Lung (tissue), 12 donors: ENCODE measurements around the gene PAF1. TPM values are rescaled to one million over a fixed set of nuclear protein-coding genes. Genes with fewer than 3 reads are reported as not detected.

Experiments
- ATAC-seq: fragments of 200-7000 bp; cut with Tn5 transposase; one replicate; pipeline ENCODE4 v1.9.1; 2020; ENCODE audit warnings: moderate number of reproducible peaks; ENCODE audit not compliant: insufficient read depth, low FRiP score
- DNase-seq, 3 donors: peaks; one replicate each; pipeline ENCODE4 v3.0.0-alpha.2; 2013 to 2017
- H3K27ac ChIP-seq, 2 donors: one replicate each; pipeline ENCODE4 v1.5.1; 2013; ENCODE audit warnings: mild to moderate bottlenecking in 2 of 2, moderate library complexity in 2 of 2, control low read depth in 1 of 2, inconsistent platforms in 1 of 2, low read depth in 1 of 2, low read length in 1 of 2
- H3K27me3 ChIP-seq, 3 donors: one replicate each; pipeline ENCODE4 v1.5.1; 2013; ENCODE audit warnings: low read length in 2 of 3; ENCODE audit not compliant: control insufficient read depth in 3 of 3, insufficient read depth in 3 of 3
- H3K36me3 ChIP-seq, 4 donors: one replicate each; pipeline ENCODE4 v1.5.1; 2013; ENCODE audit warnings: low read length in 4 of 4, mild to moderate bottlenecking in 1 of 4, moderate library complexity in 1 of 4; ENCODE audit not compliant: control insufficient read depth in 4 of 4, insufficient read depth in 4 of 4
- H3K4me1 ChIP-seq, 5 donors: one replicate each; pipeline ENCODE4 v1.5.1; 2013; ENCODE audit warnings: low read length in 5 of 5, mild to moderate bottlenecking in 2 of 5, moderate library complexity in 1 of 5; ENCODE audit not compliant: control insufficient read depth in 5 of 5, insufficient read depth in 5 of 5
- H3K4me3 ChIP-seq: one replicate; pipeline ENCODE4 v1.5.1; 2013; ENCODE audit warnings: mild to moderate bottlenecking, control low read depth, moderate library complexity
- H3K9ac ChIP-seq, 2 donors: one replicate each; pipeline ENCODE4 v1.5.1; 2013; ENCODE audit warnings: low read length in 2 of 2, control low read depth in 1 of 2; ENCODE audit not compliant: insufficient read depth in 1 of 2
- H3K9me3 ChIP-seq, 4 donors: one replicate each; pipeline ENCODE4 v1.5.1; 2013; ENCODE audit warnings: low read length in 3 of 4, mild to moderate bottlenecking in 1 of 4, moderate library complexity in 1 of 4; ENCODE audit not compliant: control insufficient read depth in 4 of 4, insufficient read depth in 3 of 4
- CTCF ChIP-seq: IDR thresholded peaks from 2 replicates; pipeline ENCODE4 v1.5.1; 2012; ENCODE audit warnings: mild to moderate bottlenecking; ENCODE audit errors: control extremely low read depth, extremely low read depth
- WGBS, 2 donors: extraction: QIAGEN DNeasy Blood & Tissue Kit; methylation state at CpG; one replicate each; pipeline ENCODE4 v1.1.7; 2013; 5-methylcytosine and 5-hydroxymethylcytosine counted together
- polyA plus RNA-seq, 2 donors: library from polyadenylated mRNA; stranded (reverse); fragments of 200-250 nt; gene quantifications; one replicate each; pipeline ENCODE4 v1.2.1, GENCODE V29; 2013
- total RNA-seq, 2 donors: library from RNA; depleted of rRNA in 1 of 2; stranded (reverse); fragments of >200 nt in 1 of 2; gene quantifications; one replicate each; pipeline ENCODE4 v1.2.1, GENCODE V29; 2014 to 2021
- donor health status: control.
- donor health status: control.
- donor health status: Bipolar disorder and iron deficiency.
- donor health status: healthy.
- donor health status: DM: yes; HTN: yes; CAD: no.

PAF1 gene
- total and polyA plus RNA-seq, 4 donors = 24.8 to 41.8 (median 34.0) TPM

DNA sequence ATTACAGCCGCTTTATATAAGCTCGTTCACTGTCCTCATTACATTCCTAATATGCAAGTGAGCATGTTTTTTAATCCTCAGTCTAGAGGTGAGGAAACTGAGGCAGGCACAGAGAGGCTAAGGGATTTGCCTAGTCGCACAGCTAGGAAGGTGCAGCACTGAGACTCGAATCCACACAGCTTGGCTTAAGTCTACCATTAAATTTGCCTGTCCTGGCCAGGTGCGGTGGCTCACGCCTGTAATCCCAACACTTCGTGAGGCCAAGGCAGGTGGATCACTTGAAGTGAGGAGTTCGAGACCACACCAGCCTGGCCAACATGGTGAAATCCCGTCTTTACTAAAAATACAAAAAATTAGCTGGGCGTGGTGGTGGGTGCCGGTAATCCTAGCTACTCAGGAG, 36.8 kb upstream of the PAF1 start:
- no peak for DNase-seq
- peaks cover 0 to 13% (median 7%) of the 10 kb centered on the region in 5 donors for H3K4me1 ChIP-seq
- peaks cover 6 to 21% (median 12%) of the 10 kb centered on the region in 4 donors for H3K36me3 ChIP-seq
- H3K9ac ChIP-seq = no peak overlapping the region
- no peak for ATAC-seq
- 90 to 92% methylated on average over 11 of the region's 11 CpGs for WGBS, 2 donors
- no peaks in the 10 kb centered on the region for H3K27me3 ChIP-seq
- H3K4me3 ChIP-seq = no peak overlapping the region
- H3K9me3 ChIP-seq = no peaks in the 10 kb centered on the region
- no peak overlapping the region for H3K27ac ChIP-seq
- no peak for TF ChIP-seq CTCF

- no peak for TF ChIP-seq CTCF
- Histone ChIP-seq H3K27ac (no peak overlapping the region), H3K9ac (no peak overlapping the region), H3K36me3 (peaks cover 0 to 21% (median 12%) of the 10 kb centered on the region in 4 donors), H3K9me3 (no peaks in the 10 kb centered on the region), H3K4me3 (no peak overlapping the region), H3K4me1 (peaks cover 0 to 13% (median 7%) of the 10 kb centered on the region in 5 donors), H3K27me3 (no peaks in the 10 kb centered on the region)
- 67 to 78% methylated on average over 5 of the region's 5 CpGs for WGBS, 2 donors
- ATAC-seq = no peak
- no peak for DNase-seq
Measured at GRCh38 chr19:39426170-39426569, 35.3 kb upstream of the PAF1 start.

DNA sequence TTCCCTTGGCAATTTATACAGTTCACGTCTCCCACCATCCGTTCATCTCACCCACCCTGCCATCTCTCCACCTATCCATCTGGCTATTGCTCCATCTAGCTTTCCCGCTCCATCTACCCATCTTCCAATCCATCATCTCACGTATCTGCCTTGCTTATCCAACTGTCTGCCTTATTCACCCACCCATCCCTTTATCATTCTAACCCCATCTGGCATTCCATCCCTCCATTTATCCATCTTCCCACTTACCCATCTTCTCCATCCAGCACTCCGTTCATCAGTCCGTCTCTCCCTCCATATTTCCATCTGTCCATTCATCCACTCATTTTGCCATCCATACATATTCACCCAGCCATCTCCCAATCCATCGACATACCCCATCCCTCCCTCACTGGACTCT, 34.8 kb upstream of the PAF1 start:
- H3K27ac ChIP-seq = no peak overlapping the region
- H3K4me3 ChIP-seq = no peak overlapping the region
- ATAC-seq (no peak), DNase-seq (no peak)
- no peaks in the 10 kb centered on the region for H3K27me3 ChIP-seq
- TF ChIP-seq CTCF = no peak
- peaks cover 0 to 13% (median 7%) of the 10 kb centered on the region in 5 donors for H3K4me1 ChIP-seq
- 92% methylated on average over 7 of the region's 7 CpGs for WGBS, 2 donors
- no peak overlapping the region for H3K9ac ChIP-seq
- H3K9me3 ChIP-seq = no peaks in the 10 kb centered on the region
- H3K36me3 ChIP-seq = peaks cover 0 to 24% (median 14%) of the 10 kb centered on the region in 4 donors

DNA sequence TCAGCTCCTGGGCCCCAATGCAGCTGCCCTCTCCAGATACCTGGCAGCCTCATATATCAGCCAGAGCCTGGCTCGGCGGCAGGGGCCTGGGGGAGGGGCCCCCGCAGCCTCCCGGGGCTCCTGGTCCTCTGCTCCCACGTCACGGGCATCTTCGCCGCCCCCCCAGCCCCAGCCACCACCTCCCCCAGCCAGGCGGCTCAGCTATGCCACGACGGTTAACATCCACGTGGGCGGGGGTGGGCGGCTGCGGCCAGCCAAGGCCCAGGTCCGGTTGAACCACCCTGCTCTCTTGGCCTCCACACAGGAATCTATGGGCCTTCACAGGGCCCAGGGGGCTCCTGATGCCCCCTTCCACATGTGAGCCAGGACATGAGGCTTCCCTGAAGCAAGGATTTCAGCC, 34.0 kb upstream of the PAF1 start:
- Histone ChIP-seq H3K9me3 (no peaks in the 10 kb centered on the region), H3K9ac (no peak overlapping the region), H3K36me3 (peaks cover 0 to 25% (median 19%) of the 10 kb centered on the region in 4 donors), H3K4me1 (peaks cover 0 to 13% (median 7%) of the 10 kb centered on the region in 5 donors), H3K27me3 (no peaks in the 10 kb centered on the region), H3K4me3 (no peak overlapping the region), H3K27ac (no peak overlapping the region)
- no peak for TF ChIP-seq CTCF
- 82 to 86% methylated on average over 16 of the region's 16 CpGs for WGBS, 2 donors
- ATAC-seq = no peak
- no peak for DNase-seq
